HG02623 (cell line): ENCODE results near the gene WDR27.
"Not testable (repeated sequence)": the region's sequence is repeated elsewhere in the genome, so short reads cannot be mapped to it uniquely, and the experiment has no call there.

Experiments used
- ATAC-seq: cut with Tn5 transposase; IDR thresholded peaks from one replicate; pipeline ENCODE4 v1.9.1; 2021; ENCODE audit warnings: moderate library complexity; ENCODE audit not compliant: unreplicated experiment

Gene WDR27

DNA sequence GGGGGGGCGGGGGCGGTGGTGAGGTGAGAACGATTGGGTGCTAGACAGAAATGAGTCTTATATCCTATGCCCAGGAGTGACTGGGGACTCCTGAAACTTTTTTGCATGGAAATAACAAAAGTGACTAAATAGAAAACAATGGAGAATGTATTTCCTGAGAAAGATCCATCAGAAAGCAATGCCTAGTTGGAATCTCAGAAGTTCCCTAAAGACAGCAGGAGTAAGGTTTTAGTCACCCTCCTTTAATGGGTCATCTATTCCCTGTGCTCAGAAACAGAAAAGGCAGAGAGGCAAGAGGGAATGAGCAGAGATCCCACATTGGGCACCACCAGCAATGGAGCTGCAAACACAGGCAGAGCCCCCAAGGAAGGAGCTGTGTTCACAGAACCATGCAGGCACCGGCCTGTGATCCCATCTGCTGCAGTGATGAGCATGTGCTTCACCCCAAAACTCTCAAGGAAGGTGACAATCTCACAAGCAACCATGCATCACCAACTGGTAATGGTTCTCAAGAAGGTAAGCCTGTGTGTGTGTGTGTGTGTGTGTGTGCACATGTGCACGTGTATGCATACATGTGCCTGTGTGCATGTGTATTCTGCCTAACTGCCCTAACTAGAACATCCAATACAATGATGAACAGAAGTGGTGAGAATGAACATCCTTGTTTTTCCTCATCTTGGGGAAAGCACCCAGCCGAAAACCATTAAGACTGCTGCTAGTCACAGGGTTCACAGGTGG lies 168.4 kb downstream of the WDR27 start:
- no peak for ATAC-seq

GRCh38 chr6:169530752-169531123 lies 171.1 kb downstream of the WDR27 start:
- ATAC-seq, result no peak

GRCh38 chr6:169529931-169530751 lies 171.7 kb downstream of the WDR27 start:
- no peak for ATAC-seq

GRCh38 chr6:169528755-169529154 lies 173.1 kb downstream of the WDR27 start:
- ATAC-seq, result no peak

DNA sequence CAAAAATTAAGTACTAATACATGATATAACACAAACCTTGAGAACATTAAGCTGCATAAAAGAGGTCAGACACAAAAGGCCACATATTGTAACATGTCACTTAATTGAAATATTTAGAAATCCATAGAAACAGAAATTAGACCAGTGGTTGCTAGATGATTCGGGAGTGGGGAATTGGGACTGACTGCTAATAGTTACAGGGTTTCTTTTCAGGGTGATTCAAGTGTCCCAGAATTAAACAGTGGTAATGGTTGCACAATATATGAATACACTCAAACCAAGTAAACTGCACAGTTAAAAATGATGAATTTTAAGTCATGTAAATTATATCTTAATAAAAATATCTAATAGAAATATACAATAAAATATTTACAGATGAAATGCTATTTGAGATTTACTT lies 174.5 kb downstream of the WDR27 start:
- no peak for ATAC-seq

DNA sequence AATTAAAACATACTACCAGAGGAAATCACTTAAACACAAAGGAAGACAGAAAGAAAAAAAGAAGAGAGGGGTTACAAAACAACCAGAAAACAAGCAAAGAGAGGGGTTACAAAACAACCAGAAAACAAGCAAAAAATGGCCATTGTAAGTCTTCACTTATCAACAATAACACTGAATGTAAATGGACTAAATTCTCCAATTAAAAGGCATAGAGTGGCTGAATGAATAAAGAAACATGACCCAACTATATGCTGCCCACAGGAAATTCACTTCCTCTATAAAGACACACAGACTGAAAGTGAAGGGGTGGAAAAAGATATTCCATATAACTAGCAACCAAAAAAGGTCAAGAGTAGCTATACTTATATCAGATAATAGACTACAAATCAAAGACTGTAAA lies 180.0 kb downstream of the WDR27 start:
- ATAC-seq, result no peak

DNA sequence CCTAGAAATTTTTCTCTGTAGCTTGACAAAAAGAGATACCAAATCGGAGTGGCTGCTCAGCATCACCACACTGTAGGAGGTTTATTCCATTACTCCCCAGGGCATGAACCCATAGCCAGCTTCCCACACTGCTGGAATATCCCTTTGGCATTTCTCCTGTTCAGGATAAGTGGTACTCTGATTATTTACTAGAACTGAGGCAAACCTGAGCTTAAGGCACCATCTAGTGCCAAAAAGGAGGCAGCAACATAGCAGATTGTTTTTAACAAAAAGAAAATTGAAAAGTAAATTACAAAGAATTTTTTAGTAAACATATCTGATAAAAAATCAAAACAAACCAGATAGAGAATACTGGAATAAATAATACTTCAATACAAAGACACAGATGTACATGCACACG lies 181.7 kb downstream of the WDR27 start:
- no peak for ATAC-seq

- ATAC-seq, result no peak
Measured at GRCh38 chr6:169518451-169518850, 183.4 kb downstream of the WDR27 start.

DNA sequence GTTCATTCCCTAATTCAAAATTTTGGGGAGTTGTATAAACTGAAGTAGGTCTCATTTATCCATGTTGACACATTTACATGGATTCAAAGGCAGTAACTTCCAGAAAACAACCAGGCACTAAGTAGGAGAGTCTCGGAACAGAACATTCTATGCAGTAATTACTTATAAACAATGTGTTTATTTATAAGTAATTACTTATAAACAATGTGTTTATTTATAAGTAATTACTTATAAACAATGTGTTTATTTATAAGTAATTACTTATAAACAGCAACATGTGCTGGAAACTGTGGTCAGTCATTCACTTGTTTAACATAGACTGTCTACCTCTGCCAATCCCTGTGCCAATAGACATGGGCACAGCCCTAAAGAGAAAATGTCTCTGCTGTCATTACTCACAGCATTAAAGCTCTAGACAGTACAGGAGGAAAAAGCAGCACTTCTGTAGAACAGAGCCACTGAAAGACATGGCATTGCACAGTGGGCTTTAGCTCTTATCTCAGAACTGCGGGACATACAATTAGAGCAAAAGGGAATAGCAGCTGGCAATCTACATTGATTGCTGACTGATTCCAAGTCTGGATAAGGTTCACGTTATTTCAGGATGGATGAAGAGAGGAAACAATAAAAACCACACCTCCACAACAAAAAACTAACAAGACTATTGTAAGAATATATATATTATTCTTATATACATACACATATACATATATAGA lies 188.2 kb downstream of the WDR27 start:
- ATAC-seq, result no peak

- ATAC-seq, result not testable (repeated sequence)
Measured at GRCh38 chr6:169511785-169512184, 190.0 kb downstream of the WDR27 start.

GRCh38 chr6:169510871-169511270 lies 191.0 kb downstream of the WDR27 start:
- ATAC-seq, result no peak

GRCh38 chr6:169508452-169508851 lies 193.4 kb downstream of the WDR27 start:
- ATAC-seq, result no peak

DNA sequence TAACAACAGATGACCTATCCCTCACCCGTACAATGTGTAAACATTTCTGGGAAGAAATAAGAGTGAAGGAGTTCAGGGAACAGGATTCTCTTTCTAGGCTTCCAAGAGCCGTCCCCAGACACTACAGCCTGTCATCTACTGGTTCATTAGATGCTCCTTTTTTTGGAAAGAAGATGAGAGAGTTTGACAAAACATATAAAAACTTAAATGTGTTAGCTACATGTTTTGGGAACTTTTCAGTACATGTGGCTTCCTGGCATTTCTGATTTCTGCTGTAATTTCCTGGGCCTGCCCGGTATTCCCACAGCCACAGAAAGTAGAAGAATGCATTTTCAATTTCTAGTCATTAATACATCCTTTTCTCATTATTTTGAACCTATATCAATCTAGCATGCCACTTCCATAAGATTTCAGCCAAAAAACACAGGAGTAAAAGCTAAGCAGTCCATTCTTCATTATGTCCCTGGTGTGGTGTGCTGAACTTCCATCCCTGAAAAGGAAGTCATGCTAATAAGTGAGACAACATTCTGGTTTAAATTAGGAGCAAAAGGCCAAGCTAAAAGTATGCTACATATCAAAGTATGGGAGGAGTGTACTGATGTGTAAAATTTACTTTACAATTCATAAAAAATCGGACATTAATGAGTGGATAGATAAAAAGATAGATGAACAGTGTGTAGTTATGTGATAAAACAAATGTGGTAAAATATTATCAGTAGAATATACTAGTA lies 198.2 kb downstream of the WDR27 start:
- ATAC-seq, result no peak

- ATAC-seq, result no peak
Measured at GRCh38 chr6:169502445-169502844, 199.4 kb downstream of the WDR27 start.

DNA sequence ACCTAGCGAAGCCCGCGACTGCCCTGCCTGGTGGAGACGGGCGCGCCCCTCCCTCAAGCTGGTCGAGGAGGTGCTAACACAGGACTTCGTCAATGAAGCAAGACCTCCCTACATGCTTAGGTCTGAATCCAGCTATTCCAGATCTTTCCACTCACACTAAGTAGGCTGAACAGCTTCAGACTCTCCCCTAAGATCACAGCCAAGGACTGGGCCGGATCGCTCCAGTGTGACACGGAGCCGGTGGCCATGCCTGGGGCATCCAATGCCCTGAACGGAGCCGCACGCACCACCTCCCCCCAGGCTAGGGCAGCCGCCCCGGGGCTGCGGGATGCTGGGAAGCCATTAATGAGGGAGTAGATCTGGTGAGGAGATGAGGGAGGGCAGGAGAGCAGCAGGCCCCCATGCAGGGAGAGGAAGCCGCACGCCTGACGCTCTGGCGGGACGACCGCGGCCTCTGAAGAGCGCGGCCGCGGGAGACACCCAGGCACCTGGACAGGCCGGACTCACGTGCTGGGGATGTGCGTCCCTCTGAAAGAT lies 200.0 kb downstream of the WDR27 start:
- ATAC-seq, result no peak

GRCh38 chr6:169501128-169501527 lies 200.7 kb downstream of the WDR27 start:
- ATAC-seq, result no peak

- no peak for ATAC-seq
Measured at GRCh38 chr6:169500688-169501087, 201.1 kb downstream of the WDR27 start.

GRCh38 chr6:169499848-169500247 lies 202.0 kb downstream of the WDR27 start:
- ATAC-seq, result no peak

DNA sequence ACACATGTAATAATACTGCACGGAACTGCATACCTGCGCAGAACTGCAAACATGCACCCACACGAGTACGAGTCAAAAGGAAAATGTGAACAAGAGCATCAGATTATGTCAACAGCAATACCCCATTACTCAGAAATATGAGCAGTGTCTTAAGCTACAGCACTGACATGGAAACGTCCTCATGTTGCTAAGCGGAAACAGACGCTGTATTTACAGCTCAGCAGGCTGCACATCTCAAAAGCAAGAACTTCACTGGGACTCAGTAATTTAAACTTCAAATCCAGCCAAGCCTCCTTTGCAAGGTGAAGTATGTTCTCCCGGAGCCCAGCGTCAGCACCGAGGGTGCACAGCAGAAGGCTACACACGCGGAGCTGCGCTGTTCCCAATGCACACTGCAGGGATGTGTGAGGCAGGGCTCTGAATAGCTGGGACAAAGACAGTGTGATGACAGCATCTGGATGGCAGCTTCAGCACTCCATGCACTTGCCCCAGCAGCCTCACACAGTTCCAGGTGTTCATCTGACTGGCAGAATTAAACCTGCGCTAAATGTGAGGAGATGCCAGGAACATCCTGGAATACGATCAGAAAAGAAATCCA lies 202.8 kb downstream of the WDR27 start:
- no peak for ATAC-seq

GRCh38 chr6:169495601-169496000 lies 206.2 kb downstream of the WDR27 start:
- no peak for ATAC-seq
